Cardiac muscle cell (in vitro differentiated cells and primary cell): ENCODE data around the gene CPNE6. TPM values are rescaled to one million over a fixed set of nuclear protein-coding genes. Genes with fewer than 3 reads are reported as not detected.

Experiments used
- DNase-seq, 2 donors: peaks; one replicate each; pipeline versions ENCODE4 v3.0.0 to v3.0.0-alpha.2; 2010 to 2017; ENCODE audit warnings: low read depth in 1 of 2, low spot score in 1 of 2
- H3K27ac ChIP-seq: fragments of 200-600 bp; sonication (generic); 2 replicates; pipeline ENCODE4 v1.5.1; 2016
- H3K27me3 ChIP-seq: fragments of 200-600 bp; sonication (generic); 2 replicates; pipeline ENCODE4 v1.6.0; 2016; ENCODE audit warnings: control low read depth
- H3K36me3 ChIP-seq: fragments of 200-600 bp; sonication (generic); 2 replicates; pipeline ENCODE4 v1.5.1; 2016; ENCODE audit warnings: control low read depth
- H3K4me1 ChIP-seq: fragments of 200-600 bp; sonication (generic); 2 replicates; pipeline ENCODE4 v1.8.1; 2017; ENCODE audit warnings: low read depth, mild to moderate bottlenecking, mixed run types
- H3K4me3 ChIP-seq: fragments of 200-600 bp; sonication (generic); 2 replicates; pipeline ENCODE4 v1.5.1; 2016; ENCODE audit warnings: mild to moderate bottlenecking
- H3K9me3 ChIP-seq: fragments of 200-600 bp; sonication (generic); 2 replicates; pipeline ENCODE4 v1.5.1; 2017; ENCODE audit warnings: low read depth, mild to moderate bottlenecking, control low read depth
- CTCF ChIP-seq: IDR thresholded peaks from 2 replicates; pipeline ENCODE4 v1.5.1; 2012; ENCODE audit warnings: low read depth, mild to moderate bottlenecking, low read length
- polyA plus RNA-seq: library from polyadenylated mRNA; unstranded; fragments of >200 nt; fragmentation: Nextera tagmentation; extraction: Ambion mirVana; gene quantifications from 2 replicates; pipeline ENCODE4 v1.2.1, GENCODE V29; 2016
- total RNA-seq: library from RNA; depleted of rRNA; stranded (reverse); fragments of >200 nt; gene quantifications from 2 replicates; pipeline ENCODE4 v1.2.3, GENCODE V29; 2016

The CPNE6 gene
- total and polyA plus RNA-seq, 2 experiments from 2014 or later, result 0.12 to 0.43 TPM

GRCh38 chr14:24126939-24127338 lies 55.6 kb downstream of the CPNE6 start:
- Histone ChIP-seq H3K4me3 (no peak overlapping the region), H3K9me3 (no peaks in the 10 kb centered on the region), H3K27ac (no peak overlapping the region), H3K27me3 (no peaks in the 10 kb centered on the region), H3K36me3 (peaks cover 12% of the 10 kb centered on the region), H3K4me1 (peaks cover 27% of the 10 kb centered on the region)
- no peak for DNase-seq
- TF ChIP-seq CTCF, result no peak

GRCh38 chr14:24127673-24128072 lies 56.3 kb downstream of the CPNE6 start:
- no peak for DNase-seq
- Histone ChIP-seq H3K27me3 (no peaks in the 10 kb centered on the region), H3K4me3 (no peak overlapping the region), H3K4me1 (peaks cover 35% of the 10 kb centered on the region), H3K27ac (no peak overlapping the region), H3K36me3 (peaks cover 10% of the 10 kb centered on the region), H3K9me3 (no peaks in the 10 kb centered on the region)
- TF ChIP-seq CTCF, result no peak

Other genes starting within 250 kb of the CPNE6 start
- 44.9 and 70.8 TPM in 2 replicates for gene DHRS4, start 117.8 kb upstream of the CPNE6 start, total RNA-seq
- gene DHRS4, start 117.8 kb upstream of the CPNE6 start, polyA plus RNA-seq, result 42.0 and 62.2 TPM in 2 replicates
- 13.7 and 17.0 TPM in 2 replicates for gene DHRS4L2, start 82.6 kb upstream of the CPNE6 start, total RNA-seq
- gene DHRS4L2, start 82.6 kb upstream of the CPNE6 start, polyA plus RNA-seq, result 23.7 and 33.1 TPM in 2 replicates
- gene CARMIL3, start 19.6 kb upstream of the CPNE6 start, total RNA-seq, result 0.06 and 0.85 TPM in 2 replicates
- gene CARMIL3, start 19.6 kb upstream of the CPNE6 start, polyA plus RNA-seq, result 0.05 and 0.22 TPM in 2 replicates
- gene PCK2, start 22.7 kb downstream of the CPNE6 start, total RNA-seq, result 11.2 and 18.9 TPM in 2 replicates
- gene PCK2, start 22.7 kb downstream of the CPNE6 start, polyA plus RNA-seq, result 12.2 and 20.0 TPM in 2 replicates
- gene DCAF11, start 43.2 kb downstream of the CPNE6 start, total RNA-seq, result 152 and 317 TPM in 2 replicates
- gene DCAF11, start 43.2 kb downstream of the CPNE6 start, polyA plus RNA-seq, result 110 and 165 TPM in 2 replicates
- 4.2 and 6.7 TPM in 2 replicates for gene NRL, start 43.4 kb downstream of the CPNE6 start, total RNA-seq
- 4.8 and 5.1 TPM in 2 replicates for gene NRL, start 43.4 kb downstream of the CPNE6 start, polyA plus RNA-seq
- 124 and 136 TPM in 2 replicates for gene FITM1, start 59.1 kb downstream of the CPNE6 start, total RNA-seq
- 181 and 209 TPM in 2 replicates for gene FITM1, start 59.1 kb downstream of the CPNE6 start, polyA plus RNA-seq
- gene PSME1, start 64.6 kb downstream of the CPNE6 start, total RNA-seq, result 211 and 238 TPM in 2 replicates
- gene PSME1, start 64.6 kb downstream of the CPNE6 start, polyA plus RNA-seq, result 383 and 492 TPM in 2 replicates
- gene EMC9, start 70.0 kb downstream of the CPNE6 start, total RNA-seq, result 54.6 and 69.3 TPM in 2 replicates
- 82.3 and 114 TPM in 2 replicates for gene EMC9, start 70.0 kb downstream of the CPNE6 start, polyA plus RNA-seq
- 92.3 and 97.6 TPM in 2 replicates for gene PSME2, start 75.0 kb downstream of the CPNE6 start, total RNA-seq
- gene PSME2, start 75.0 kb downstream of the CPNE6 start, polyA plus RNA-seq, result 311 and 331 TPM in 2 replicates
- 81.0 and 134 TPM in 2 replicates for gene RNF31, start 75.9 kb downstream of the CPNE6 start, total RNA-seq
- 42.1 and 44.9 TPM in 2 replicates for gene RNF31, start 75.9 kb downstream of the CPNE6 start, polyA plus RNA-seq
- 29.1 and 33.7 TPM in 2 replicates for gene IRF9, start 89.7 kb downstream of the CPNE6 start, total RNA-seq
- 27.3 and 35.4 TPM in 2 replicates for gene IRF9, start 89.7 kb downstream of the CPNE6 start, polyA plus RNA-seq
- gene REC8, start 100.5 kb downstream of the CPNE6 start, total RNA-seq, result 20.3 and 23.5 TPM in 2 replicates
- gene REC8, start 100.5 kb downstream of the CPNE6 start, polyA plus RNA-seq, result 38.8 and 39.0 TPM in 2 replicates
- gene IPO4, start 117.3 kb downstream of the CPNE6 start, total RNA-seq, result 32.0 and 40.7 TPM in 2 replicates
- 26.4 and 34.5 TPM in 2 replicates for gene IPO4, start 117.3 kb downstream of the CPNE6 start, polyA plus RNA-seq
- gene TM9SF1, start 123.9 kb downstream of the CPNE6 start, total RNA-seq, result 40.2 and 50.3 TPM in 2 replicates
- gene TM9SF1, start 123.9 kb downstream of the CPNE6 start, polyA plus RNA-seq, result 55.2 and 65.3 TPM in 2 replicates
- not detected in 2 replicates for gene TSSK4, start 134.1 kb downstream of the CPNE6 start, total RNA-seq
- 2.3 and 3.3 TPM in 2 replicates for gene TSSK4, start 134.1 kb downstream of the CPNE6 start, polyA plus RNA-seq
- gene CHMP4A, start 141.9 kb downstream of the CPNE6 start, total RNA-seq, result 26.4 and 31.0 TPM in 2 replicates
- gene CHMP4A, start 141.9 kb downstream of the CPNE6 start, polyA plus RNA-seq, result 51.1 and 56.1 TPM in 2 replicates
- 39.3 and 59.8 TPM in 2 replicates for gene MDP1, start 144.5 kb downstream of the CPNE6 start, total RNA-seq
- gene MDP1, start 144.5 kb downstream of the CPNE6 start, polyA plus RNA-seq, result 70.5 and 73.4 TPM in 2 replicates
- 262 and 264 TPM in 2 replicates for gene NEDD8, start 160.8 kb downstream of the CPNE6 start, total RNA-seq
- 429 and 492 TPM in 2 replicates for gene NEDD8, start 160.8 kb downstream of the CPNE6 start, polyA plus RNA-seq
- gene GMPR2, start 161.4 kb downstream of the CPNE6 start, total RNA-seq, result 59.5 and 66.3 TPM in 2 replicates
- gene GMPR2, start 161.4 kb downstream of the CPNE6 start, polyA plus RNA-seq, result 57.6 and 66.8 TPM in 2 replicates
- gene TINF2, start 171.1 kb downstream of the CPNE6 start, total RNA-seq, result 32.3 and 40.8 TPM in 2 replicates
- 49.9 and 50.6 TPM in 2 replicates for gene TINF2, start 171.1 kb downstream of the CPNE6 start, polyA plus RNA-seq
- gene TGM1, start 191.6 kb downstream of the CPNE6 start, total RNA-seq, result 0.35 and 1.7 TPM in 2 replicates
- gene TGM1, start 191.6 kb downstream of the CPNE6 start, polyA plus RNA-seq, result 0.65 TPM in 1 of 2 replicates, not detected in the other
- gene RABGGTA, start 200.0 kb downstream of the CPNE6 start, total RNA-seq, result 39.6 and 43.5 TPM in 2 replicates
- 43.7 and 45.2 TPM in 2 replicates for gene RABGGTA, start 200.0 kb downstream of the CPNE6 start, polyA plus RNA-seq
- gene DHRS1, start 228.2 kb downstream of the CPNE6 start, total RNA-seq, result 43.2 and 54.3 TPM in 2 replicates
- 53.5 and 58.1 TPM in 2 replicates for gene DHRS1, start 228.2 kb downstream of the CPNE6 start, polyA plus RNA-seq
- gene NOP9, start 228.3 kb downstream of the CPNE6 start, total RNA-seq, result 13.5 and 15.7 TPM in 2 replicates
- gene NOP9, start 228.3 kb downstream of the CPNE6 start, polyA plus RNA-seq, result 2.7 and 4.3 TPM in 2 replicates
- gene CIDEB, start 236.4 kb downstream of the CPNE6 start, total RNA-seq, result not detected in 2 replicates
- not detected in 2 replicates for gene CIDEB, start 236.4 kb downstream of the CPNE6 start, polyA plus RNA-seq
- 7.6 and 15.1 TPM in 2 replicates for gene LTB4R2, start 238.6 kb downstream of the CPNE6 start, total RNA-seq
- gene LTB4R2, start 238.6 kb downstream of the CPNE6 start, polyA plus RNA-seq, result 0.17 and 1.8 TPM in 2 replicates
- 8.5 and 8.8 TPM in 2 replicates for gene LTB4R, start 239.9 kb downstream of the CPNE6 start, total RNA-seq
- 2.0 and 2.7 TPM in 2 replicates for gene LTB4R, start 239.9 kb downstream of the CPNE6 start, polyA plus RNA-seq